K562 (cell line): ENCODE measurements around the gene EGFL7.
"Not testable (repeated sequence)": the region's sequence is repeated elsewhere in the genome, so short reads cannot be mapped to it uniquely, and the experiment has no call there.

Source experiments
- AFF4 ChIP-seq: sonication (generic); formaldehyde crosslinking; IDR thresholded peaks from 2 replicates; pipeline ENCODE4 v1.8.0; 2023; ENCODE audit warnings: mild to moderate bottlenecking, missing genetic modification reagents
- RAD21 ChIP-seq, 2 experiments: fragments of 250-450 bp in 1 of 2; fragments of 450-650 bp in 1 of 2; sonication (Bioruptor Pico) in 1 of 2; formaldehyde crosslinking in 1 of 2; IDR thresholded peaks in 1 of 2; conservative IDR thresholded peaks in 1 of 2; 2 replicates each; pipeline versions ENCODE4 v1.4.0 to v1.8.0; 2020 to 2022; ENCODE audit warnings: mild to moderate bottlenecking in 2 of 2, moderate library complexity in 1 of 2
- ZEB2 ChIP-seq: fragments of 450-650 bp; IDR thresholded peaks from 2 replicates; pipeline ENCODE4 v1.6.1; 2016

GRCh38 chr9:136632072-136632471, 30.6 kb upstream of the EGFL7 start:
- not testable (repeated sequence) for TF ChIP-seq ZEB2; RAD21 (CRISPR knock-in tag; conservative IDR thresholded peaks at IDR 0.05 in 1 of 2, IDR thresholded peaks at IDR 0.05 in 1 of 2); AFF4 (CRISPR knock-in tag)
